Iris pigment epithelial cell (primary cell): ENCODE results near the gene HOXC11.

Source experiments
- DNase-seq: peaks from one replicate; pipeline ENCODE4 v3.0.0-alpha.2; 2011; ENCODE audit warnings: low read depth

HOXC11 gene

DNA sequence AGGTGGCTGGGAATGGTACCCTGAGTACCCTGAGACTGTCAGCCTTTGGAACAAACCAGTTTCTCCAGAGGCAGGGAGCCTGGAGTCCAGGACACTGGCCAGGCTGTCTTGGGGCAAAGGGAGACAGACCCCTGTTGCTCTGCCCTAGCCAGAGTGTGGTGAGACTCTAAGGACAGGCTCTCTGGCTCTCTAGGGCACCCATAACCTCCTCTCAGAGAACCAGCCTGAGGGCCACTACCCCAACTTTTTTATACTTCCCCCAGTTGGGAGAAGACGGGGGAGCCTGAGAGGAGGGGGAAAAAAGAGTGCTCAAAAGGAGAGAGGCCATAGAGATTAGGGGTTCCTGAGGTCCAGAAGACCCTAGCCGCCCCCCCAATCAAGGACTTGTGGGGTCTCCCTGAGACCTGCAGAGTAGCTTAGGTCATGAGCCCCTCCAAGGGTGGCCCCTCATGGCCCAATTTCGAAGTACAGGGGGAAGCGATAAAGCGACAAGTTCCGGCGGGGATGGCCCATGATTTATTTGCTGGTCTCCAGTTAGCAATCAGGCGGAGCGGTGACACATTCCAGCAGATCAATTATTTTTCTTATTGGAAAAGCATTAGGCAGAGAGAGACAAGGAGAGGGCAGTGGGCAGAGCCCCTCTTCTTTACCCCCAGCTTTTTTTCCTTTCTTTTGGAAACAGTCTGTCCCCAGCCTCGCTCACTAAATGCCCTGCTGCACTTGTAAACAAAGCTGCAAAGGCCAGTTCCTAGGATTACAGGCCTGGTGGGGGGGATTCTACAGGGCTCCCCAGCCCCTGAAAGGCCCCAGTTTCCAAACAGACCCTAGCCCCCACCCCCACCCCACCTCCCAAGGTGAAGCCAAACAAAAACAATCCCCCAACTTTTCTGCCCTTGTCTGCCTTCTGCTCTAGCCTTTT is 37.4 kb downstream of the HOXC11 start:
- no peak for DNase-seq

DNA sequence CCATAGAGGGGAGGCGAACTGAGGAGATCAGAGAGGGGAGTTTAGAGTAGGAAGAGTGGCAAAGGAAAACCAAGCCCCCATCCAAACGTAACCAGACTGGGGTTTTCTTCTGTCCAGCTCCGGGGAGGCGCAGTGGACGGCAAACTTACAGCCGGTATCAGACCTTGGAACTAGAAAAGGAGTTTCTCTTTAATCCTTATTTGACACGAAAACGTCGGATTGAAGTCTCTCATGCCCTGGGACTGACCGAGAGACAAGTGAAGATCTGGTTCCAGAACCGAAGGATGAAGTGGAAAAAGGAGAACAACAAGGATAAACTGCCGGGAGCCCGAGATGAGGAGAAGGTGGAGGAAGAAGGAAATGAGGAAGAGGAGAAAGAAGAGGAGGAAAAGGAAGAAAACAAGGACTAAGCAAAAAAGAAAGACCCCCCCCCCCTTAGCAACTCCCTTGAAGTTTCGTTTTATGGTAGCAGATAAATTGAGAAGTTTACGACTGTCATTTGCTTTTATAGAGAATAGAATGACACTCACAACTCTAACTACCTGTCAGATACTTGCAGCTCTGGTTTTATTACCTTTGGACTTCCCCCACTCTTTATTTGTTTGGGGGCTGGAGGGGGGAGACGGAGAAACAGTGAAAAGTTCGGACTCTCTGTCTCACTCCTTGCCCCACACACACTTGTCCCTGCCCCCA is 38.2 kb downstream of the HOXC11 start:
- no peak for DNase-seq

DNA sequence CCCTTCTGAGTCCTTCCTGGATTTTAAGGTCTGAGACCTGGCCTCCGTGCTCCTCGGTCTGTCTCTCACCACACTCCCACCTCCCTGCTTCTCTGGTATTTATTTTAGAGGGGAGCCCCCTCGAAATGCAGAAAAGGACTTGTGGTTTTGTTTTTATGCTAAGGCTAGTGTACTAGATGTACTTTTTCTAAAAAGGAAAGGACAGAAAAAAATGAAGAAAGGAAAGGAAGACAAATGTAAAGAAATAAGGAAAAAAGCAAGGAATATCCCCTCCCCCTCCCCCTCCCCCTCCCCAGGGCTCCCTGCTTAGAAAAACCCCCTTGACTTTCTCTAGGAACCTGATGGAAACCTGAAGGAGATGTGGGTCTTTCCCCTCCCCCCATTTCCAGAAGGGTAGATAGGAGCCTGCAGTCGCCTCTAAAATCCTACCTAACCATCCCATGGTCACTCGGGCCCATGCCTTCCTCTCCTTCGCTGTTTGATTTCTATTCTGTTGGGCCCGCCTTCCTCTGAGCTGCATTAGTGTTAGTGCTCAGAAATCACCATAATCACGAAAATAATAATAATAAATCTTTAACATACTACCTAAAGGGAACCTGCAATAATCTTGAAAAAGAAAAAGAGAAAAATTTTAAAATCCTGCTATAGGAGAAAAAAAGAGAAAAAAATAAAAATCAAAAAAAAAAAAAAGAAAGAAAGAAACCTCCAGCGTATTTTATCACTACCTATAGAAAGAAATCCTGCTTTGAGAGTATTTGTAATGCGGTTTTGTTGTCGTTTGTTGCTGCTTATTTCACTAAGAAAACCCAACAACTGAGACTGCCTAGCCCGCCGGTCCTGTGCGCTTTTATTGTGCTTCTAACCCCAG is 39.0 kb downstream of the HOXC11 start:
- DNase-seq: no peak

DNA sequence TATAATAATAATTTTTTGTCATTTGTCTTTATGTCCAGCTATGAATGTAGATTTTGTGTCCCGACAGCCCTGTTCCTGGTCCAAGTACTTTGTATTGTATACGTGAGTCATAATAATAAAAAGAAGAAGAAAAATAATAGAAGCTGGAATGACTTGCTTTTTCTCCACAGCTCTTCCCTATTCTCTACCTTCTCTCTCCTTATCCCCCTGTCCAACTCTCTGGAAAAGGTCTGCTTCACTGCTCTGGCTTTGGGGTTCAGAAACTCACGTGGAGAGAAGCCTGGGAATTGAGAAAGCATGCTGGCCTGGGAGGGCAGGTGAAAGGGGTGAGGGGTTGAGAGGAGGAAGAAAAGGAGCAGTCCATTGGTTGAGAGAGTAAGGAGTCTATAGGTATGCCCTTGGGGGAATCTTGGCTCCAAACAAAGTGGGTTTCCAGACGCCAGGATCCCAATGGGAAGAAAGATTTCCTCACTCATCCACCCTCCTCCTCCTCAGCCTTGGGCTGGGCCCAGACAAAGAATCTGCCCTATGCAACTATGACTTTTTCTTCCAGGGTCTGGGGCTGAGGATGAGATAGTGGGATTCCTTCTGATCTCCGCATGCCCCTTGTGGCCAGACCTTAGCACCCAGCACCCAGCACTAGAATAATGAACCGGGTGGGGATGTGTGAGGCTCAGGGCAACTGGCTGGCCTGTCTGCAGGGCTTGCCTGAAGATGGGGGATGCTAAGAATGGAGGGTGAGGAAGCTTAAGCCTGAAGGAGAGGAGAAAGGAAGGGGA is 39.9 kb downstream of the HOXC11 start:
- DNase-seq: no peak

DNA sequence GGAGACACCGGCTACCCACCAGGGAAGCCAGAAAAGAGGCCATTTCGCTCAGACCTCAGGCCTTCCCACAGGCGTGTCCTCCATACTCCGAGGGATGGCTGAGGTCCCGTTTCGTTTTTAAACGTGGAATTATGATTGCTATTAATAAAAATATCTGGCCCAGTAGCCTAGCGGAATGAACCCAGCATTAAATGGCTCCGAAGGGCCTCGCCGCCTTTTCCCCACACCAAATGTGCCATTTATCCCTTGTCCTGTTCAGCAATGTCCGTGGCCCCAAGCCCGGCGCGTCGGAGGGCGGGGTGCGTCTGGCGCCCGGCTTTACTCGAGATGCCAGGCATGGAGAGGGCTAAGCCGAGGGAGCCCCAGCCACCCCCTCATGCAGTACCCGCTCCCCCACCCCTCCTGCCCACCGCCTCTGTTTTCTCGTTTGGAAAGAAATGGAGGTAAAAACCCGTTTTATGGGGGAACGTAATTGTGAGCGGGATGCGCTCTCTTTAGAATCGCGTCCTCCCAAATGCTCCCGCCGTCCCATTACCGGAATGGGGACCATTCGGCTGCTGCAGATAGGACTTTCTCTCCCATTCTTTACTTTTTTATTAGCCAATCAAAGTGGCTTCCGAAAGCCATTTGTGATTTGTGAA is 41.6 kb downstream of the HOXC11 start:
- DNase-seq: no peak

DNA sequence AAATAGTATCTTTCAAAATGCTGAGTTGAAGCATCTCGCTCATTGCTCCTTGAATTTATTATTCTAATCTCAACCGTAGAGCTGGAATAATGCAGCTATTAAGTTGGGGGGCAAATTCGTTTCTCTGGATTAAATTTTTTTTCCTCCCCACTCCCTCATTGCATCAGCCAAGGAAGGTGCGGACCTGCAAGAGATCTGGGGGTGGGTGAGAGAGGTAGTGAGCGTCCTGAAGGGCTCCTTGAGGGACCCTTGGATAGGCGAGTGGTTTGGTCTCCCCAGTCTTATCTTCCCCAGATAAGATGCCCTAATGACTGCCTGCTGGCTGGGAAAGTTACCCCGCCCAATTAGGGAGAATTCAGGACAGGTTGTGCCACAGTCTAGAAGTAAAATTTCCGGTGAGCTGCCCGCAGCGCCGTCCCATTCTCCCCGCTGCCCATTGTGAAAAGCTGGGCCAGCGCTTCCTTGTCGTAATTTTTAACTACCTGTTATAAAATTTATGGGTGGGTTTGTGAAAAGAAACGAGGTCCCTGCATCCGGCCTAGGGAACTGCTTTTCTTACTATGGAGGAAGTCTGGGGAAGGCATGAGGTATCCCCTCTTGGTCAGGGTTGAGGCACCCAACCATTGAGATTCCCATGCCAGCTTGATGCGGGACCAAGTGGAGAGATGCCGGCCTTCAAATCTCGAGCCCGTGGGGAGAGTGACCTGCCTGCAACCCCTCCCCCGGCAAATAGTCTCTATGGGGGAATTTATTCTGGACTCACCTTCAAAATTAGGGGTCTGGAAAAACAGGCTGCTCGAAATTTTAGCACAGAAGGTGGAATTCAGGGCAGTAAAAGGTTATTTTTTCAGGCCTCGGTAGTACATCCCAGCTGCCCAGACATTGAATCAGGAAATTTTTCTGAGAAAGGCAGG is 42.3 kb downstream of the HOXC11 start:
- no peak for DNase-seq

DNA sequence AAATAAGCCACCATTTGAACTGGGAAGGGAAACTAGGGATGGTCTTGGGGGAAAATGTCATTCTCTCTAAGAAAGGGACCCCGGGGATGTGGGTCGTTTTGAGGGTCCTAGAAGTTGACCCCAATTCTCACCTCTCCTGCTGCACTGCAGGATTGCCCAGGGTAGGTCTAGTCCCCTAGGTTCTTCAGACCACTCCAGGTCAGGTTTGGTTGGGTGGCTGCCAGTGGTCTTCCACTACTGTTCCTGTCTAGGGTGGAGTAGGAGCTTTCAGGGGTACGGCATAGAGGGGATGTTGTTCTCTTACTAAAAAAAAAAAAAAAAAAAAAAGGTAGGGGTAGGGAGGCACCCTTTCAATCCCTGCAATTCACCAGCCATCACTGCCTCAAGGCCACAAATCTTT is 43.1 kb downstream of the HOXC11 start:
- no peak for DNase-seq

DNA sequence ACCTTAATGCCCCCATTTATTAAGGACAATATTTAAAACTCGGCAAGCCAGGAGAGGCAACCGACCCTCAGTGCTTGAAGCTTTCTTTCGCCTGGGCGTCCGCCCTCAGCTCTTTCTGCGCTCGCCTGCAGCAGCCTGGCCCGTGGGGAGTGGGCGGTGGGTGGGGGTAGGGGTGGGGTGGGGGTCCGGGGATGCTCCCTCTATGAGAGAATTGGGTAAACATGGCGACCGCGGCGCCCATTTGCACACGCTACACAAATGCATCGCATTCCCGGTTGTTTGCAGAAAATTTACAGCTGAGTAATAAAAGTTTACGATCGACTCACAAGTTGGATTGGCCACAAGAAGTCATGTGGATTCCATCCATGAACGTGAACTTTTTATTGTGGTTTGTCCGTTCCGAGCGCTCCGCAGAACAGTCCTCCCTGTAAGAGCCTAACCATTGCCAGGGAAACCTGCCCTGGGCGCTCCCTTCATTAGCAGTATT is 43.6 kb downstream of the HOXC11 start:
- no peak for DNase-seq

DNA sequence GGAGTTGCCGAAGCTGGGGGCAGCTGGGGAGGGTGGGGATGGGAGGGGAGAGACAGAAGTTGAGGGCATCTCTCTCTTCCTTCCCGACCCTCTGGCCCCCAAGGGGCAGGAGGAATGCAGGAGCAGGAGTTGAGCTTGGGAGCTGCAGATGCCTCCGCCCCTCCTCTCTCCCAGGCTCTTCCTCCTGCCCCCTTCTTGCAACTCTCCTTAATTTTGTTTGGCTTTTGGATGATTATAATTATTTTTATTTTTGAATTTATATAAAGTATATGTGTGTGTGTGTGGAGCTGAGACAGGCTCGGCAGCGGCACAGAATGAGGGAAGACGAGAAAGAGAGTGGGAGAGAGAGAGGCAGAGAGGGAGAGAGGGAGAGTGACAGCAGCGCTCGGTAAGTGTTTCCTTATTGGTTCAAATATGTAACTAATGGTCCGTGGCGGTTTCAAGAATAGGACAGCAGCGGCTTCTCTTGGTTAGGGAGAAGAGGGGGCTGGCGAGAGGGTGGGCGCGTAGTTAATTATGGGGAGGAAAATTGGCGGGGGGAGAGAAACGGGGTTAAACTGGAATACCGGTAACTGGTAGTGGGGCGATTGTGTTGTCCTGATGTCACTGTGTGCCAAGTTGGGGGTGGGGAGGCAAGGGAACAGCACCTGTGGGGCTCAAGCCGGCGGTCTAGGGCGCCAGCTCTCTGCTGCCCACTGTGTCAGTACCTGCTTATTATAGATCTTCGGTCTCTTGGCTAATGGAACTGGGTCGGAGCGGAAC is 44.3 kb downstream of the HOXC11 start:
- DNase-seq: no peak

DNA sequence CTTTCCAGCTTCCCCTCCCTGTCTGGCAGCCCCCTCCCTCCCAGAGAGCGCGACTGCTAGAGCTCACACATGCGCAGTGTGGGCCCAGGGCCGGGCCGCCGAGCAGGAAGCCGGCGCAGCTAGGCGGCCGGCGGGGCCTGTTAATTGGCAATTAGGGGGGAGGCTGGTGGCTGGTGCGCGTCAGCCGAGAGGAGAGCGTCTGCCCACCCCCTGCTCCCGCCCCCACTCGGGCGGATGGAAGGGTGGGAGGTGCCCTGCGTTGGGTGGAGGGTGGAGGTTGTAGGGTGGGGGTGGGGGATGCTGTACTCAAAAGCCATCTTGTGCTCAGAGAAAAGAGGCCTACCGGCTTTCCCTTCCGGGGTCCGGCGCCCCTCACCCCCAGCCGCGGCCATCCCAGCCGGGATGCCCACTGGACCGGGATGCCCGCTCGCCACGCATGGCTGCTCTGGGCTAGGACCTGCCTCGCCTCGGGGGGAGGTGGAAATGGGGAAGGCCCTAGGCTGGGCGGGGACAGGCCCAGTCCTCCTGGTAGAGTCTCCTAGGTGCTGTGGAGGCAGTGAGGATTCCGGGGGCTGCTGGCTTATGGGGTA is 45.0 kb downstream of the HOXC11 start:
- peak; percentile 23 for DNase-seq

DNA sequence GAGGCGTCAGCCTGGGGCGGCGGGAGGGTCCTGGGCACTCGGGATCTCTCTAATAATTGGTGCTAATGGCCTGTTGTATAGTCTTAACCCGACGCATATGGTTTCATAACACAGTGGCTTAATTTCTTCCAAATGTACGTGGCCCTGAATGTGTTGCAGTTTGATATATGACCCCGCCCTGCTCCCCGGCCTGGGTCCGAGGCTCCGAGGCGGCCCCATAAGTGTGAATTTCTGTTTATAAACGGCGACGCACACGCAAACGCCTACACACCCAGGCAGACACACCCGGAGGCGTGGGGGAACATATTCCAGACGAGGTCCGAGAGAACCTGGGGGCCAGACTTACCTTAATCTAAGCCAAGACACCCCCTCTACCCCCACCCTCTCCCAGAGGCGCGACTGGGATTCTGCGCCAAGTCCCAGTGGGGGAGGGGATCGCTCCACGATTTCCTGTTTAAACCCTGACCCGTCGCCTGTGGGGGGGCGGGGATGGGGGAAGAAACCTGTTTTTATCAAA is 45.6 kb downstream of the HOXC11 start:
- DNase-seq: no peak

DNA sequence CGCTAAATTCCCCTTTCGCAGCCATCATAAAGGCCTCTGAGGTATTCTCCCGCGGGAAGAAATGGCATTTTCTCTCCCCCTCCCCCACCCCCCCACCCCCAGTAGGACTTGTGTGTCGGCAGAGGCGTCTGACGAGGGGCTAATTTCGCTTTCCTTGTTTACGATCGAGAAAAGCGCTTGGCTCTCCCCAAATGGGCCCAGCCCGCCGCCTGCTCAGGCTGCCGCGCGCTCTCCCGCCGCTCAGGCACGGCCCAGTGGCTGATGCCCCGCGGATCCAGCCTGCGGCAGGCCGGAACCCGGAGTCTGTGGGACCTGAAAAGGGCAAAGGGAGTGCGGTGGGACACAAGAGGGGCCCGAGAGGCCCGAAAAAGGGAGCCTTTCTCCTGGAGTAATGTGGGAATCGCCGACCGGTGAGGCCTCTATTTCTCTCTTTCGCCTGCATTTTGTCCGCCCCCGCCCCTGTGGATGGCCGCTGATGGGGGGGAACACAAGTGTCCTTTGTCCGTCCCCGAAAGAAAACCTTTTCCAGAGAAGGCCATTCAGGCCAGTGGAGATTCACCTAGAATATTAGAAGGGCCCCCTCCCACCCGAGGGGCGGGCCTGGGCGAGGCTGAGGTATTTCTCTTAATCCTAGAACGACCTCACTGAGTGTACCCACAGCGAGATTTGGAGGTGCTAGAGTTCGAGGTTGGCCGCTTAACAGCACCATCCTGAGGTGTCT is 46.3 kb downstream of the HOXC11 start:
- no peak for DNase-seq

DNA sequence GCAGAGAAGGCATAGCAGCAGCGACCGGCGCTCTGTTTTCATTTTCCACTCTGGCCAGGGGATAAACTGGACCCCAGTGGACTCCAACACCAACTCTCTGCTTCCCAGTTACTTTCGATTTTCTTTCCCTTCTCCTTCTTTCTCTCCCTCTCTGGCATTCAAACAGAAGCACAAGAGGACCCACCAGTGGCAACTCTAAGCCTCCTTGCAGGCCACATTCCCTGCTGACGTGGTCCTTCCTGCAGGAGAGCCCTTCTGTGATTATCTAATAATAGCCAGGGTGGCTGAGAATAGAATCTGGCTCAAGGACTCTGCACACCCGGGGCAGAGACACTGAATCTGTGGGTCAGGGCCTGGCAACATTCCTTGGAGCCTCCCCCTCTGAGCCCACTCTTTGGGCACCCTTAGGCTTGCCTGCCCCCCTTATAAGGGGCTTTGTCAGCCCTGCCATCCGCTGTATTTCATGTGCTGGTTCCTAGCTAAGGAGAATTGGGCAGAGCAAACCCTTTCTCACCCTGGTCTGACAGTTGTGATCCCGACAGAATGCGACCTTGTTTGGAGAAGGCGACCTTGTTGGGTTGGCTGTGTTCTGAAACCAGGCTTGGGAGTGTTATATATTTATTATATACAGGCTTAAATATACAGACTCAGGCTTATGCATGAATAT is 47.1 kb downstream of the HOXC11 start:
- no peak for DNase-seq

DNA sequence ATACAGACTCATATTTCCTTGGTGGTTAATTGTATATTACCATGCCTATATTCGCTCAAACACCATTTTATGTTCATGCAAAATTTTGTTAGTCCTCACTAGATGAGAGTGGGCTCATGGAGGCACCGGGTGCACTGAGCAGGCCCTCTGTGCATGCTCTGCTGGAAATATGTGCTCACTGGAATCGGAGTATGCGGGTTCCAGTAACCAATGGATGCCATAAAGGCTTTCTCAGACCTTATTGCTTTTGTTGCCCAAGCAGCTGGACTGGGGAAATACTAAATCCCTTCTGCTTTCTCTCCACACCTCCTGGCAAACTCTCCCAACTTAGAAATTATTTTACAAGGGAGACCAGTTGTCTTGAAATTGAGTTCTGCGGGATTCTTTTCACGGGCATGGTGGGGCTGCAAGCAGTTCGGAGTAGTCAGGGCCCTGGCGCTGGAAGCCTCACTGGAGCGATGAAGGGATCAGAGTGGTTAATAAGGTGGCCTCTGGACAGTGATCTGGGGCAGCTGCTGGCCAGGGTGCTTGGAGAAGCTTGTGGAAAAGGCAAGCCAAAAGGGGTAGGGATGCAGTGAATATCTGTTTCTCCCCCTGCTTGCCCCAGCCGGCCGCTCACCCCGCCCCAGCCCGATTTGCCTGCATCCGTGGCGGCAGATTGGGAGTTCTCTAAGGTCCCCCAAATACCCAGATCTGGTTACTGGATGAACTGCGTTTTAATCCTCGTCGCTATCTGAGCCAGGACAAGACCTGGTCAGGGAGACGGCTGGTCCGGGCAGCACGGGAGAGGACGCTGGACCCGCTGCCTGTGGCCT is 47.9 kb downstream of the HOXC11 start:
- no peak for DNase-seq

DNA sequence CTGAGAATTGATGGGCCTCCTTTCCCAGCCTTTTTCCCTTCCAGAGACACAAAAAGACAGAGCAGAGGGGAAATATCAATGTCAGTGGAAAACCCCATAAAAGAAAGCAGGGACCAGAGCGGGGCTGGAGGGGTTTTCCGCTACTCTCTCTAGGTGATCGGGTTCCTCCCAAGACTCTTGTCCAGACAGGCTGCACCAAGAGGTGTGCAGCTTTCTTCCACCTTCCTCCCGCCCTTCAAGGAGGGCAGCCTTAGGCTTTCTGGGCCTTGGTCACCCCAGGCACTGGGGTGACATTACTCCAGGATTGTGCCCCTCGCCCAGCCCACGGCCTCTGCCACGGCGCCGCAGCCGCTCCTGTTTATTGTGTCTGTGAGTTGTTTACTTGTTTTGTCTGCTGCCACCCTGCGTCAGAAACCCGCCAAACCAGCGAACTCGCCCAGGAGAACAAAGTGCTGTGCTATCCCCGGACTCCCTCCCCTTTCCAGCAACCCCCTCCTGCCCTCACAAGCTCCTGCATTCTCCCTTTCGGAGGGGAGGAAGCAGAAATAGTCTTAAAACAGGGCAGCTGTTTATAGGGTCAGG is 48.6 kb downstream of the HOXC11 start:
- DNase-seq: no peak
